GM12875 (cell line): Measurements from ENCODE around the gene ZNHIT2.

Experiments
- H3K4me3 ChIP-seq: one replicate; pipeline ENCODE4 v1.5.1; 2011; ENCODE audit warnings: low read depth, low read length, control low read depth
- CTCF ChIP-seq: IDR thresholded peaks from 2 replicates; pipeline ENCODE4 v1.5.1; 2011; ENCODE audit warnings: low read depth, mild to moderate bottlenecking, control low read depth, inconsistent platforms, low read length, moderate library complexity, borderline replicate concordance; ENCODE audit not compliant: insufficient read depth

The ZNHIT2 gene

GRCh38 chr11:65147352-65148075 is 30.0 kb upstream of the ZNHIT2 start:
- TF ChIP-seq CTCF: no peak
- H3K4me3 ChIP-seq: no peak overlapping the region

GRCh38 chr11:65141896-65142494 is 24.5 kb upstream of the ZNHIT2 start:
- TF ChIP-seq CTCF: no peak
- no peak overlapping the region for H3K4me3 ChIP-seq

GRCh38 chr11:65136515-65137096 is 19.1 kb upstream of the ZNHIT2 start:
- H3K4me3 ChIP-seq: no peak overlapping the region
- no peak for TF ChIP-seq CTCF

GRCh38 chr11:65135633-65136145 is 18.2 kb upstream of the ZNHIT2 start:
- H3K4me3 ChIP-seq: peak overlapping the region; percentile 99
- no peak for TF ChIP-seq CTCF

- TF ChIP-seq CTCF: no peak
- H3K4me3 ChIP-seq: peak overlapping the region; percentile 99
Measured at GRCh38 chr11:65134952-65135632, 17.6 kb upstream of the ZNHIT2 start.

GRCh38 chr11:65134240-65134951 is 16.9 kb upstream of the ZNHIT2 start, which contains the start of gene SYVN1:
SYVN1 (minus strand) TSS chr11:65134519; CDS start chr11:65133601, 918 bp downstream.
- TF ChIP-seq CTCF: no peak
- peak within 1 kb of the TSS; percentile 99 for H3K4me3 ChIP-seq
